ENCODE data around the gene CPOX.

CPOX gene

DNA sequence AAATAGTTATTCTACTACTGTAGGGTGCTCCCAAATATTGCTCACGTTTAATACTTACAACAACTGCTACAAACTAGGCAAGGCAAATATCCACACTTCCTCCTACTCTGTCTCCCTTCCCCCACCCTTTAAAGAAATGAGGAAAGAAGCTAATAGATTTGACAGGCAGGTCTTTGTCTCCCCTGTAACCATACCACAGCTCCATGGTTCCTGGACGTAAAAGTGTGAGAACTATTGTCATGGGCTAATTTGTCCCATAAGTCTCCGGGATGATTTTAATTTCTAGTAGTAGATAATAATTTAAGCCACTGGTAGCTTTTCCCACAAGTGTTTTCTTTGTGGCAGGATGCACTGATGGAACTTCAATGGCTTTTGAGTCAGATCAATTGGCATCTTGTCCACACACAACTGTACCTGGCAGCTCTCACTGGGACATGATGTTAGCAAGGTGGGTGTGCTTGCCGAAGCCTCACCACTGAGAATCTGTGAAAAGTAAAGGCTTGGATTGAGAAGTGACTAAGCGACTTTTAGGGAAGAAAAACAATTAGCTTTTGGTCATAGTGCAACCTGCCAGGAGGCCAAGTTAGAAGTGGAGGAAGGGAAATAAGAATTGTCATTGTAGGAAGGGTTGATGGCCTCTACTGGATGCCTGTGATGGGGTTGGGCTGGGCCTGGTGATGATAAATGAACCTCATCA, 1.4 kb upstream of the CPOX start:
- DNase-seq: no peak

GRCh38 chr3:98592345-98592935, 971 bp downstream of the CPOX start:
- no peak for DNase-seq

GRCh38 chr3:98589331-98590036, 3.9 kb downstream of the CPOX start:
- DNase-seq: no peak

- DNase-seq: no peak
Observed at GRCh38 chr3:98588065-98588464, 5.3 kb downstream of the CPOX start.

DNA sequence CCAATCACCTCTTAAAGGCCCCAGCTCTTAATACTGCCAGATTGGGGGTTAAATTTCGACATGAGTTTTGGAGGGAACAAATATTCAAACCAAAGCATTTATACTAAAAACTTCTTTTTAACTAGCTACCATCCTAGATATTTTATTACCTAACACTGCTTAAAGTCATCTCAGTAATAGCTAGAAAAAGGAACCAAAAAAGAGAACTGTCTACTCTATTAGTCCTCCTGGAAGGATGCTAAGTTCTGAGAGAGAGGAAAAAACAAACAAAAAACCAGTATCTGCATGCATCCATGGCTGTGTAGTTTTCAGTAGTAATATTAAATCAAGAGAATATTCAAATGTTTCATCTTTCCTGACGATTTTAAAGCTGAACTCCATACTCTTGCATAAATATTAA, 5.8 kb downstream of the CPOX start:
- no peak for DNase-seq

DNA sequence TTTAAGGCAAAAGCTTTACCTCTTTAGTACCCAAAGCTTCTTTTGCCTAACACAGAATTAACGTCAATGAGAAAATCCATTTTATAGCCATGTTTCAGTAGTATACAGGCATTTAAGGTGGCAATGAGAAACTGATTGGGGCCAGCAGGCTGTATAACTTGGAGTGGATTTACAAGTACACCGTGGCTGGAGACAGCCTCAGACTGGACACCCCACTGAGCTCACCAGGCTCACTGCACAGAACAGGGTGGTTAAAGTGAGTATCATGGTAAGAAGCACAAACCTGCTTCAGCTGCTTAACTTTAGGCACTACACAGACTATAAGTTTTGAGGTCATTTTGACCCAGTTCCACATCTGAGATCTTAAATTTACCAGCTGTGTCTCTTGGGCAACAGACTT, 8.9 kb downstream of the CPOX start:
- DNase-seq: no peak

GRCh38 chr3:98583766-98584165, 9.6 kb downstream of the CPOX start:
- DNase-seq: no peak

- DNase-seq: no peak
Observed at GRCh38 chr3:98582042-98582441, 11.4 kb downstream of the CPOX start.

DNA sequence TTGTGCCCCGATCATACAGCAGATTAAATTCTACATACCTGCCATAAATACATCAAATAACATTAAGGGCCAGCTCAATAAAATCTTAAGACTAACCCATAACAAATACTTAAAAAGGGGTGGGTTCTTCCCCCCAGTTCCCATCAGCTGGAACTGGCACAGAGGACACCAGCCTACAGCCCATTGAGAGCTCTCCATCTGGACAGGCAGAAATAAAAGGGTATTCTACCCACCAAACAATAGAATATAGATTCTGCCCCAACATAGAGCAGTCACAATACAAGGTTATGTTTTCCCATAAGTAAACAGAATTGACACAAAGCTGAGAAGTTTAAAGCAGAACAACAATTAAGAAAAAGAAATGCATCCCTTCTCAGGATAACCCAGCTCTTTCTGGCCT, 11.9 kb downstream of the CPOX start:
- no peak for DNase-seq

DNA sequence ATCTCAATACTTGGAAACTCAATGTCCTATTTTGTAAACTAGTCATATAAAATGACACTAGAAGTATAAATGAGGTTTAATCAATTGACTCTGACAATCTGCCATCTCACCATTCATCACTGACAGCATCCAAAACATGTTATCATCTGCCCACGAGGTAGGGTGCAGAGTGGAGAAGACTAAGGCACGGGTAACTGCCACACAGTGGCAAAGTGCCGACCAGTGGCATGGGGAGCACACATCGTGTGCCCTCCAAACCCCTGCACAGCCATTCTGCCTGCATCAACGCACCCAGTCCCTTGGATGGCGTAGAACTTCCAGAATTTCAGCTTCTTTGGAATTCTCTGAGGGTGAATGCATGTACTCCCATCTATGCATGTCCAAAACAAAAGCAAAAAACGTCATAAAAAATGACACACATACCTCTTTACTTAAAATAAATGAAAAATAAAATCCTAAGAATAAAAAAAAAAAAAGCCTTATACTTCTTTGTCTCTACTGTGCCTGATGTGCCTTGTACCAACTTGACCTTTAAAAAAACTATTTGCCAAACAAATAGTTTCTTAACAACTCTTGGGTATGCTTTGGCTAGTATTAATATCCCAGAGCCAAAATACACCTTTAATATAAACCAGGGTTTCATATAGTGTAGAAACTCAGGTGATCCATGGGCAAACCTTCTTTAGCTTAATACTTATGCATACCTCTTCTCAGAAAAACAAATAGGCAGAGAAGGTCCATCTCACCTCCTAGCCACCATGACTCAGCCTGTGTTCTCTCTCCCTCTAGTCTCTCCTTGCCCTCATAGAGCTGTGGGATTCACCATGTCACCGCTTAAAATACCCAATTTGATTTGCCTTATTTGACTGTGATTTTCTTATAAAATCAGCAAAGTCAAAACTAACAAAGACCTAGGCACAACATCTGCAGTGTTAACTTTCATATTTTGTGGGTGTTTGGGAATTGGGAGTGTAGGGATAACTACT, 12.7 kb downstream of the CPOX start:
- DNase-seq: no peak

- no peak for DNase-seq
Observed at GRCh38 chr3:98577178-98577895, 16.1 kb downstream of the CPOX start.

DNA sequence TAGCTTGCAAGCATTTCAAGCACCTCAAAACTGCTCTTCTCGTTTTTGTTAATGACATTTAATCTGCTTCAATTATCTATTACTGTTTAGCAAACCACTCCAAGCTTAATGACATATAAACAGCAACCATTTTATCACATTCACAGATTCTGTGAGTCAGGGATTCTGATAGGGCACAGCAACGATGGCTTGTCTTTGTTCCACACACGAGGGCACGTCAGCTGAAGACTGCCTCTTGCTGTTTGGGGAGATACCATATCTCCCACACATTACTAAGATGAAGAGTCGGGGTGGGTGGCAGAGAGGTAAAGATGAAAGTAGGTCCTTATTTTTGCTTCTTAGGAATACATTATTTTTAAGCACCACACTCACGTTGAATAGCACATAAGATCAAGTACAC, 19.3 kb downstream of the CPOX start:
- no peak for DNase-seq

DNA sequence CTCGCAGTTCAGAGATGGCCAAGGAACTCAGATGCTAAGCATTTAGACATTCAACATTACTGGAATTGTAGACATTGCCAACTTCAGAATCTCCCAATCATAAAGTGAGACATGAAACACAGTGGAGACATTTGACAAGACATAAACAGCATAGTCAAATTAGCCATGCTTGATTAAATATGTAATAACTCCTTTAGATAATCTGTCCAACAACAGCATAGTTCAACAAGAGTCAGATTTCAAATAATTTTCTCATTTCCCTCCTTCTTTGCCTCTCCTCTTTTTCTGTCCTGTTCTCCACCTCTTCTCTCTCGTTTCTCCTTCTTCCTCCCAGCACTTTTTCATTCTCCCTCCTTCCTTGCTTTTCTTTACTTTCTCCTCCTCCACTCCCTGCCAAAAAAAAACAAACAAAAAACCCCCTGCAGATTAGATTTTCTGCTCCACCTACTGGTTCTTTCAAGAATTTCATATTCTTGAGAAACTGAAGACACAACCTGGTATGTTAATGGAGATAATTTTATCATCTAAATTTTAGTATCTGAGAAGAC, 20.2 kb downstream of the CPOX start:
- DNase-seq: no peak

GRCh38 chr3:98568402-98568801, 25.0 kb downstream of the CPOX start:
- no peak for DNase-seq

GRCh38 chr3:98567666-98568270, 25.6 kb downstream of the CPOX start:
- no peak for DNase-seq

- DNase-seq: no peak
Observed at GRCh38 chr3:98565843-98566242, 27.6 kb downstream of the CPOX start.

- no peak for DNase-seq
Observed at GRCh38 chr3:98565237-98565643, 28.2 kb downstream of the CPOX start.

DNA sequence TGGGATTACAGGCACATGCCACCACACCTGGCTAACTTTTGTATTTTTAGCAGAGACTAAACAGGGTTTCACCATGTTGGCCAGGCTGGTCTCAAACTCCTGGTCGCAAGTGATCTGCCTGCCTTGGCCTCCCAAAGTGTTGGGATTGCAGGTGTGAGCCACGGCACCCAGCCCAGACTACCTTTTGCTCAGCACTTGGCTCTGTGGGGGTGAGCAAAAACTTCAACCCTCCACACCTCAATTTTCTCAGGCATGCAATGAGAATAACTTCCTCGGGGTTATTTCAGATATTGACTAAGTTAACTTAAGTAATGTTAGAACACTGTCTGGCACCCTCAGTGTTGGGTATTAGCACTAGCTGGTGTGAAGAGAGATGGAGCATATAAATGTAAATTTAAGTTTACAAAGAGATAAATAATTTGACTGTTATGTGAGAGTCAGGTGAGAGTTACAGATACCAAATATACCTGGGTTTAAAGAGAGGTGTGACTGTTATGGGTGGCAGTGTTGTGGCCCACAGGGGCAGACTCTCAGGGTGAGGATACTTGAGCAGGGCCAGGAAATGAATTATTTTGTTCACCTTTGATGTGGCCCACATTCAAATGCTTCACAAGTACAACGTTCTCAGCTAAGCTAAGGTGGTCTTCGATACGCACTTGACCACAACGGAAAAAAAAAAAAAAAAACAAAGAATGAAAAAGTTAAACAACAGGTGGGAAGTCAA, 29.0 kb downstream of the CPOX start:
- DNase-seq: no peak

DNA sequence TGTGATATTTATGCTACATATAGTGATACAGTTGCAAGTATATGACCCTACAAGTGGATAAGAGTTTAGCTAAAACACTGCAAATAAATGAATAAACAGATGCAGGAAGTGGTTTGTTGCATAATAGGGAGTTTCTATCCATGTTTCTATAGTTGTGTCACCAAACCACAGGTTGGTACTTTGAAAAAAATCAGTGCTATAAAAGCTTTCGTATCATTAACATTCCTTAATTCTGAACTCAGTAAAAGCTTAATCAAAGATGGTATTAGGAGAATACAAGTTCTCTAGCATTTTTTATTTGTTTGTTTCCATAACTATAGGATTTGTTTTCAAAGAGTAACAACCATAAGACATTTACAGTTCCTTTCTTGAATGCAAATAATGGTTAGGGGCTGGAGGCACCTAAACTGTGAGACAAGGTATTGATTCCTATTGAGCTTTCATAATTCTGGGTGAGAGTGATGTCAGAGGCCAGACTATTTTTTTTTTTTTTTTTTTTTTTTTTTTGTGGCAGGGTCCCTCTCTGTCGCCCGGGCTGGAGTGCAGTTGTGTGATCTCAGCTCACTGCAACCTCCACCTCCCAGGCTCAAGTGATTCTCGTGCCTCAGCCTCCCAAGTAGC, 29.6 kb downstream of the CPOX start:
- no peak for DNase-seq

DNA sequence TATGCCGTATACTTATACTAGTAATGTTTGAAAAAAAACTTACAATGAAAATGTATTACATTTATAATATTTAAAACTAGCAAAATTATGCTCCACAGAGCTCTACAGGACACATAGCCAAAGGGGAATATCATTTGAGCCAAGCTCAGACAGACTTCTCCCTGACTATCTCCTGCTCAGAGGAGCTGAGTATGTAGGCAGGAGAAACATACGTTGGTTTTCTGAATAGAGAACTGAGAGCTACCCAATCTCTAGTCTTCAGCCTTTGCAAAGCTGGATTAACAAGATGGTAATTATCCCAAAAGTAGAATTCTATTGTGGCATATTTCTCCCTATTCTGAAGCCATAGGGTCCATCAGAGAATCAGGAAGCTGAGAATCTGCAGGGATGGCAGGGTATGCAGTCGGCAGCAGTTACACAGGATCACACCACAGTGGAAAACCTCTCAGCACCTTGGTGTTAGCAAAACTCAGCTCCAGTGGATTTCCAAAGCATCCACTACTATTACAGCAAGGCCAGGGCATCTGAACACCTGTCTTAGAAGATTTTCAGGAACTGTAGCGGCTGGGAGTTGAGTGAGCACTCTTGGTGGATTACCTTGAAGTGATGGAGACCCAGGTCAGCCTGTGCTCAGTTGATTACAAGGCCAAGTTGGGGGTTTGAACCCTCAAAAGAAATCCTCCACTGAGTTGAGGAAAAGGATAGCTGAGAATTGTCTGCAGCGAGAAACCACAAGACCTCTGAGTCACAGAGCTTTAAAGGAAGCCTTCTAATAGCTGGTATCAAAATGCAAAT, 31.5 kb downstream of the CPOX start:
- no peak for DNase-seq

Data from NCI-H1694 (cell line).